HepG2 (cell line): ENCODE data around the gene ARHGEF16. TPM values are rescaled to one million over a fixed set of nuclear protein-coding genes. Genes with fewer than 3 reads are reported as not detected.

ENCODE experiments used
- BHLHE40 ChIP-seq: IDR thresholded peaks from 2 replicates; pipeline ENCODE4 v1.6.1; 2011; ENCODE audit warnings: low read length, improper control_type of control experiment
- CEBPB ChIP-seq: IDR thresholded peaks from 2 replicates; pipeline ENCODE4 v1.6.1; 2011; ENCODE audit warnings: low read depth, low read length, improper control_type of control experiment, borderline replicate concordance
- DZIP1 ChIP-seq: sonication (generic); formaldehyde crosslinking; IDR thresholded peaks from 2 replicates; pipeline ENCODE4 v1.5.0; 2020; ENCODE audit warnings: mild to moderate bottlenecking, missing genetic modification reagents
- ELF4 ChIP-seq: sonication (generic); formaldehyde crosslinking; IDR thresholded peaks from 2 replicates; pipeline ENCODE4 v1.5.0; 2020; ENCODE audit warnings: missing genetic modification reagents, mild to moderate bottlenecking, moderate library complexity, borderline replicate concordance
- FOXO1 ChIP-seq: sonication (generic); formaldehyde crosslinking; IDR thresholded peaks from 2 replicates; pipeline ENCODE4 v1.4.0; 2020; ENCODE audit warnings: missing genetic modification reagents
- GATAD1 ChIP-seq: IDR thresholded peaks from 2 replicates; pipeline ENCODE4 v1.6.1; 2016; ENCODE audit warnings: missing genetic modification reagents, missing compliant biosample characterization
- GZF1 ChIP-seq: sonication (generic); formaldehyde crosslinking; IDR thresholded peaks from 2 replicates; pipeline ENCODE4 v1.5.1; 2020; ENCODE audit warnings: mild to moderate bottlenecking, missing genetic modification reagents
- RBFOX2 ChIP-seq: fragments of 200-400 bp; formaldehyde crosslinking; IDR thresholded peaks from 2 replicates; pipeline ENCODE4 v1.6.1; 2017; ENCODE audit warnings: low read depth, mild to moderate bottlenecking, low read length
- SOX5 ChIP-seq: IDR thresholded peaks from 2 replicates; pipeline ENCODE4 v1.6.1; 2016; ENCODE audit warnings: borderline replicate concordance
- STAG1 ChIP-seq: sonication (generic); formaldehyde crosslinking; IDR thresholded peaks from 2 replicates; pipeline ENCODE4 v1.4.0; 2020; ENCODE audit warnings: missing genetic modification reagents
- TIGD3 ChIP-seq: sonication (generic); formaldehyde crosslinking; IDR thresholded peaks from 2 replicates; pipeline ENCODE4 v1.5.1; 2020; ENCODE audit warnings: mild to moderate bottlenecking, missing genetic modification reagents, borderline replicate concordance
- ZBTB20 ChIP-seq: sonication (generic); formaldehyde crosslinking; IDR thresholded peaks from 2 replicates; pipeline ENCODE4 v1.8.1; 2023; ENCODE audit warnings: missing genetic modification reagents, low read depth, mild to moderate bottlenecking, borderline replicate concordance
- ZNF256 ChIP-seq: sonication (generic); formaldehyde crosslinking; conservative IDR thresholded peaks from 2 replicates; pipeline ENCODE4 v1.4.0; 2020; ENCODE audit warnings: missing genetic modification reagents
- ZNF350 ChIP-seq: sonication (generic); formaldehyde crosslinking; IDR thresholded peaks from 2 replicates; pipeline ENCODE4 v1.4.0; 2020; ENCODE audit warnings: mild to moderate bottlenecking, low read depth, missing genetic modification reagents, borderline replicate concordance
- ZNF572 ChIP-seq: sonication (generic); formaldehyde crosslinking; IDR thresholded peaks from 2 replicates; pipeline ENCODE4 v1.5.1; 2020; ENCODE audit warnings: mild to moderate bottlenecking, missing genetic modification reagents
- ZNF790 ChIP-seq: sonication (generic); formaldehyde crosslinking; IDR thresholded peaks from 2 replicates; pipeline ENCODE4 v1.8.0; 2022; ENCODE audit warnings: missing genetic modification reagents, mild to moderate bottlenecking, borderline replicate concordance
- polyA plus RNA-seq, 8 experiments: library from polyadenylated mRNA; depleted of rRNA in 3 of 8; stranded (reverse) in 7 of 8; unstranded in 1 of 8; fragments of >200 nt; fragmentation: Illumina TruSeq in 4 of 8; extraction: Trizol in 4 of 8; gene quantifications; 2 replicates each; pipeline versions ENCODE4 v1.2.1 to v1.2.3, GENCODE V29; 2011 to 2016; ENCODE audit warnings: low read depth in 4 of 8, missing spikeins in 1 of 8, mixed read lengths in 1 of 8; ENCODE audit not compliant: insufficient read depth in 1 of 8
- total RNA-seq, 5 experiments: library from RNA; depleted of rRNA; stranded (reverse); fragments of >200 nt; fragmentation: Illumina TruSeq; extraction: Trizol; gene quantifications; 2 replicates each; pipeline ENCODE4 v1.2.3, GENCODE V29; 2016; ENCODE audit warnings: low read depth in 1 of 5
- TF ChIP-seq, protein P1 (sequence below): sonication (generic); formaldehyde crosslinking; IDR thresholded peaks from 2 replicates; pipeline ENCODE4 v1.5.0; 2020; ENCODE audit warnings: missing genetic modification reagents
- TF ChIP-seq, protein P2 (sequence below): sonication (generic); formaldehyde crosslinking; IDR thresholded peaks from 2 replicates; pipeline ENCODE4 v1.9.0; 2022; ENCODE audit warnings: missing genetic modification reagents, mild to moderate bottlenecking, borderline replicate concordance
- TF ChIP-seq, protein P3 (sequence below): sonication (generic); formaldehyde crosslinking; IDR thresholded peaks from 2 replicates; pipeline ENCODE4 v1.4.0; 2020; ENCODE audit warnings: mild to moderate bottlenecking, low read depth, missing genetic modification reagents

ARHGEF16 gene
- total and polyA plus RNA-seq, 2 of the 13 experiments (the other 11 are each of a cell fraction or from before 2014, with no cell fraction given), result 20.3 to 39.9 TPM

GRCh38 chr1:3472088-3472850 is 17.8 kb downstream of the ARHGEF16 start (continued):
- peak; percentile 44; the same call in 1 of the 2 replicates for TF ChIP-seq ZNF350 (CRISPR knock-in tag)
- TF ChIP-seq SOX5, result no peak
- TF ChIP-seq, protein P1, sequence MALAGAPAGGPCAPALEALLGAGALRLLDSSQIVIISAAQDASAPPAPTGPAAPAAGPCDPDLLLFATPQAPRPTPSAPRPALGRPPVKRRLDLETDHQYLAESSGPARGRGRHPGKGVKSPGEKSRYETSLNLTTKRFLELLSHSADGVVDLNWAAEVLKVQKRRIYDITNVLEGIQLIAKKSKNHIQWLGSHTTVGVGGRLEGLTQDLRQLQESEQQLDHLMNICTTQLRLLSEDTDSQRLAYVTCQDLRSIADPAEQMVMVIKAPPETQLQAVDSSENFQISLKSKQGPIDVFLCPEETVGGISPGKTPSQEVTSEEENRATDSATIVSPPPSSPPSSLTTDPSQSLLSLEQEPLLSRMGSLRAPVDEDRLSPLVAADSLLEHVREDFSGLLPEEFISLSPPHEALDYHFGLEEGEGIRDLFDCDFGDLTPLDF, result no peak
- TF ChIP-seq RBFOX2, result peak; percentile 36
- TF ChIP-seq FOXO1, result no peak
- TF ChIP-seq GATAD1 (CRISPR knock-in tag), result no peak
- TF ChIP-seq DZIP1 (CRISPR knock-in tag), result no peak
- no peak for TF ChIP-seq STAG1 (CRISPR knock-in tag)
- peak; percentile 12; the same call in 1 of the 2 replicates for TF ChIP-seq ZNF572 (CRISPR knock-in tag)
- no peak for TF ChIP-seq CEBPB
- no peak for TF ChIP-seq ZBTB20 (CRISPR knock-in tag)
- no peak for TF ChIP-seq BHLHE40
- no peak for TF ChIP-seq ZNF790 (CRISPR knock-in tag)
- no peak for TF ChIP-seq ELF4
- no peak for TF ChIP-seq GZF1 (CRISPR knock-in tag)
- no peak for TF ChIP-seq ZNF256
- TF ChIP-seq, protein P2, sequence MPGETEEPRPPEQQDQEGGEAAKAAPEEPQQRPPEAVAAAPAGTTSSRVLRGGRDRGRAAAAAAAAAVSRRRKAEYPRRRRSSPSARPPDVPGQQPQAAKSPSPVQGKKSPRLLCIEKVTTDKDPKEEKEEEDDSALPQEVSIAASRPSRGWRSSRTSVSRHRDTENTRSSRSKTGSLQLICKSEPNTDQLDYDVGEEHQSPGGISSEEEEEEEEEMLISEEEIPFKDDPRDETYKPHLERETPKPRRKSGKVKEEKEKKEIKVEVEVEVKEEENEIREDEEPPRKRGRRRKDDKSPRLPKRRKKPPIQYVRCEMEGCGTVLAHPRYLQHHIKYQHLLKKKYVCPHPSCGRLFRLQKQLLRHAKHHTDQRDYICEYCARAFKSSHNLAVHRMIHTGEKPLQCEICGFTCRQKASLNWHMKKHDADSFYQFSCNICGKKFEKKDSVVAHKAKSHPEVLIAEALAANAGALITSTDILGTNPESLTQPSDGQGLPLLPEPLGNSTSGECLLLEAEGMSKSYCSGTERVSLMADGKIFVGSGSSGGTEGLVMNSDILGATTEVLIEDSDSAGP (CRISPR knock-in tag), result peak; percentile 59; the same call in 1 of the 2 replicates
- TF ChIP-seq TIGD3, result no peak
- TF ChIP-seq, protein P3, sequence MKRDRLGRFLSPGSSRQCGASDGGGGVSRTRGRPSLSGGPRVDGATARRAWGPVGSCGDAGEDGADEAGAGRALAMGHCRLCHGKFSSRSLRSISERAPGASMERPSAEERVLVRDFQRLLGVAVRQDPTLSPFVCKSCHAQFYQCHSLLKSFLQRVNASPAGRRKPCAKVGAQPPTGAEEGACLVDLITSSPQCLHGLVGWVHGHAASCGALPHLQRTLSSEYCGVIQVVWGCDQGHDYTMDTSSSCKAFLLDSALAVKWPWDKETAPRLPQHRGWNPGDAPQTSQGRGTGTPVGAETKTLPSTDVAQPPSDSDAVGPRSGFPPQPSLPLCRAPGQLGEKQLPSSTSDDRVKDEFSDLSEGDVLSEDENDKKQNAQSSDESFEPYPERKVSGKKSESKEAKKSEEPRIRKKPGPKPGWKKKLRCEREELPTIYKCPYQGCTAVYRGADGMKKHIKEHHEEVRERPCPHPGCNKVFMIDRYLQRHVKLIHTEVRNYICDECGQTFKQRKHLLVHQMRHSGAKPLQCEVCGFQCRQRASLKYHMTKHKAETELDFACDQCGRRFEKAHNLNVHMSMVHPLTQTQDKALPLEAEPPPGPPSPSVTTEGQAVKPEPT (CRISPR knock-in tag), result no peak
